IMR-90 (cell line): ENCODE results near the gene APP. TPM values are rescaled to one million over a fixed set of nuclear protein-coding genes. Genes with fewer than 3 reads are reported as not detected.

Source experiments
- ATAC-seq: fragments of 200-7000 bp; cut with Tn5 transposase; 2 replicates; pipeline ENCODE4 v1.9.1; 2020; ENCODE audit warnings: low read depth, mild to moderate bottlenecking, moderate library complexity
- BruUV-seq: library from RNA; stranded (reverse); fragments of 400-500 nt; replicated peaks from 2 replicates; lab custom pipeline; 2021; lab: Mats Ljungman, UMichigan
- CTCF ChIA-PET: fragments of 300-600 bp; formaldehyde crosslinking; extraction: SDS; loops from one replicate; lab custom pipeline; 2021; ENCODE audit warnings: antibody characterized with exemption; lab: Yijun Ruan, JAX
- POLR2A ChIA-PET: fragments of 300-600 bp; sonication (Branson Sonifier 250); formaldehyde crosslinking; loops from one replicate; lab custom pipeline; 2022; ENCODE audit warnings: antibody characterized with exemption; ENCODE audit not compliant: unreplicated experiment; lab: Charles Lee
- DNase-seq: peaks from one replicate; pipeline ENCODE4 v3.0.0; 2013
- H2AFZ ChIP-seq: replicated peaks from 2 replicates; pipeline ENCODE3; 2013; ENCODE audit warnings: low read length, mild to moderate bottlenecking; ENCODE audit not compliant: poor library complexity
- H2AK5ac ChIP-seq: 2 replicates; pipeline ENCODE4 v1.6.1; 2013; ENCODE audit warnings: low read depth, low read length, inconsistent platforms
- H2AK9ac ChIP-seq: replicated peaks from 2 replicates; pipeline ENCODE3; 2013; ENCODE audit warnings: mild to moderate bottlenecking, low read depth, low read length, moderate library complexity; ENCODE audit not compliant: poor library complexity
- H2BK120ac ChIP-seq: 2 replicates; pipeline ENCODE4 v1.6.1; 2013; ENCODE audit warnings: low read depth, low read length, inconsistent platforms
- H2BK15ac ChIP-seq: 3 replicates; pipeline ENCODE4 v1.6.1; 2013; ENCODE audit warnings: low read depth, low read length, inconsistent platforms
- H2BK20ac ChIP-seq: 2 replicates; pipeline ENCODE4 v1.6.1; 2013; ENCODE audit warnings: low read depth, mild to moderate bottlenecking, inconsistent platforms, low read length, moderate library complexity
- H2BK5ac ChIP-seq: 2 replicates; pipeline ENCODE4 v1.6.1; 2013; ENCODE audit warnings: mild to moderate bottlenecking, low read depth, low read length, inconsistent platforms; ENCODE audit not compliant: poor library complexity, severe bottlenecking
- H3K14ac ChIP-seq: replicated peaks from 2 replicates; pipeline ENCODE4 v1.6.1; 2013; ENCODE audit warnings: low read depth, low read length, inconsistent platforms
- H3K18ac ChIP-seq: 2 replicates; pipeline ENCODE4 v1.6.1; 2013; ENCODE audit warnings: low read depth, low read length, control low read depth
- H3K23ac ChIP-seq: 2 replicates; pipeline ENCODE4 v1.6.1; 2013; ENCODE audit warnings: low read depth, low read length, inconsistent platforms
- H3K27ac ChIP-seq: 2 replicates; pipeline ENCODE4 v1.5.1; 2013; ENCODE audit warnings: mild to moderate bottlenecking, control low read depth, low read length; ENCODE audit not compliant: insufficient read depth
- H3K27me3 ChIP-seq: 2 replicates; pipeline ENCODE4 v1.6.1; 2013; ENCODE audit warnings: low read length; ENCODE audit not compliant: control insufficient read depth, insufficient read depth
- H3K36me3 ChIP-seq: 2 replicates; pipeline ENCODE4 v1.6.1; 2013; ENCODE audit warnings: low read length, mixed read lengths; ENCODE audit not compliant: control insufficient read depth, insufficient read depth
- H3K4ac ChIP-seq: 2 replicates; pipeline ENCODE4 v1.6.1; 2013; ENCODE audit warnings: low read depth, low read length, inconsistent platforms
- H3K4me1 ChIP-seq: 2 replicates; pipeline ENCODE4 v1.6.1; 2013; ENCODE audit warnings: low read length, mixed read lengths; ENCODE audit not compliant: control insufficient read depth, insufficient read depth
- H3K4me2 ChIP-seq: 2 replicates; pipeline ENCODE4 v1.6.1; 2013; ENCODE audit warnings: low read depth, mild to moderate bottlenecking, control low read depth, low read length, moderate library complexity
- H3K4me3 ChIP-seq: 2 replicates; pipeline ENCODE4 v1.5.1; 2013; ENCODE audit warnings: low read depth, mild to moderate bottlenecking, control low read depth, low read length, moderate library complexity; ENCODE audit not compliant: insufficient read depth
- H3K56ac ChIP-seq: 2 replicates; pipeline ENCODE4 v1.6.1; 2013; ENCODE audit warnings: low read length, inconsistent platforms; ENCODE audit not compliant: insufficient read depth; ENCODE audit errors: extremely low read depth
- H3K79me1 ChIP-seq, 2 experiments: 2 replicates each; pipeline ENCODE4 v1.6.1; 2013; ENCODE audit warnings: low read length in 2 of 2, inconsistent platforms in 1 of 2, low read depth in 1 of 2
- H3K9ac ChIP-seq: 2 replicates; pipeline ENCODE4 v1.6.1; 2013; ENCODE audit warnings: low read depth, low read length, control low read depth
- H3K9me1 ChIP-seq: 2 replicates; pipeline ENCODE4 v1.6.1; 2013; ENCODE audit warnings: low read length, inconsistent platforms; ENCODE audit not compliant: insufficient read depth
- H3K9me3 ChIP-seq: 2 replicates; pipeline ENCODE4 v1.6.1; 2013; ENCODE audit warnings: low read length; ENCODE audit not compliant: control insufficient read depth, insufficient read depth
- H4K20me1 ChIP-seq: 2 replicates; pipeline ENCODE4 v1.6.1; 2013; ENCODE audit warnings: low read length, inconsistent platforms; ENCODE audit not compliant: insufficient read depth
- H4K5ac ChIP-seq: 2 replicates; pipeline ENCODE4 v1.6.1; 2013; ENCODE audit warnings: mild to moderate bottlenecking, low read depth, low read length, control low read depth
- H4K8ac ChIP-seq, 2 experiments: 2 replicates each; pipeline ENCODE4 v1.6.1; 2013; ENCODE audit warnings: low read depth in 2 of 2, low read length in 2 of 2, control low read depth in 1 of 2, inconsistent platforms in 1 of 2
- H4K91ac ChIP-seq: 2 replicates; pipeline ENCODE4 v1.6.1; 2013; ENCODE audit warnings: low read depth, low read length, inconsistent platforms; ENCODE audit not compliant: insufficient read depth
- CEBPB ChIP-seq: IDR thresholded peaks from 2 replicates; pipeline ENCODE4 v1.6.1; 2012; ENCODE audit warnings: low read depth, low read length, improper control_type of control experiment
- MAFK ChIP-seq: IDR thresholded peaks from 2 replicates; pipeline ENCODE4 v1.6.1; 2012; ENCODE audit warnings: low read depth, low read length, improper control_type of control experiment
- WGBS, 2 experiments: methylation state at CpG; one replicate each; pipeline versions ENCODE4 v1.1.5 to v1.1.7; 2013; ENCODE audit warnings: missing lambda C conversion rate in 2 of 2; ENCODE audit not compliant: insufficient read length in 1 of 2; ENCODE audit errors: extremely low coverage in 2 of 2; 5-methylcytosine and 5-hydroxymethylcytosine counted together
- dilution Hi-C: fragments of 300-500 bp; cut with HindIII; formaldehyde crosslinking; loops from one replicate; pipeline ENCODE4 v1.14.3; 2018; ENCODE audit warnings: low sequenced_read_pairs; ENCODE audit not compliant: unreplicated experiment
- in situ Hi-C: fragments of 300-500 bp; cut with MboI; formaldehyde crosslinking; loops from 3 replicates; pipeline ENCODE4 v1.14.3; 2019; ENCODE audit warnings: low sequenced_read_pairs, inconsistent platforms, mixed read lengths
- intact Hi-C: fragments of 100-400 bp; cut with micrococcal nuclease; formaldehyde crosslinking; loops from 2 replicates; pipeline ENCODE4 v1.10.0; 2022
- polyA plus RNA-seq, 3 experiments: library from polyadenylated mRNA; depleted of rRNA; stranded (reverse); fragments of >200 nt; gene quantifications; 2 replicates each; pipeline ENCODE4 v1.2.3, GENCODE V29; 2012; ENCODE audit warnings: low replicate concordance in 1 of 3
- total RNA-seq: library from RNA; depleted of rRNA; stranded (reverse); fragments of >200 nt; gene quantifications from 2 replicates; pipeline ENCODE4 v1.2.3, GENCODE V29; 2012

The APP gene
- total and polyA plus RNA-seq, 2 of the 4 experiments (the other 2 are of a cell fraction) = 191 to 530 TPM

- no peak for TF ChIP-seq MAFK
Measured at GRCh38 chr21:25997788-25998611, 172.6 kb downstream of the APP start (continued).

DNA sequence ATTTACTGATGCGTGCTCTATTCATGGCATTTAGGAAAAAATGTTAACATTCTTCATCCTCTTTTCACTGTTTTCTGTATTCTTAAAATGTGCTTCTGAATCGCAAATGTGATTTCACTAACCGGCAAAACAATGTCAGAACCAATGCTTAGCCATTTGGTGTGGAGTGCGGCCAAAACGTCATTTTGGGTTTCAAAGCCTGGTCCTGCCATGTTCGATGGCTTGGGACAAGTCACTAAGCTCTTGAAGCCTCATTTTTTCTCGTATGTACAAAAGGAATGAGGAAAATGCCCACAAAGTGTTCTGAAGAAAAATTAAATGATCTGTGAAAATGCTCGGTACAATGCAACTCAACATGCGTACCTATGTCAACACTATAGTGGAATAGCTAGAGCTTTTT, 175.3 kb downstream of the APP start:
- DNase-seq (no peak), ATAC-seq (no peak)
- dilution Hi-C loops (no loop called here), in situ Hi-C loops (no loop called here), intact Hi-C loops (no loop called here)
- no peak overlapping the region for H3K18ac ChIP-seq
- no peaks in the 10 kb centered on the region for H4K20me1 ChIP-seq
- WGBS, 2 experiments = 85% methylated on average over 5 of the region's 9 CpGs; no CpG with 5 or more reads in 1 of the 2 experiments
- no peak overlapping the region for H2AK9ac ChIP-seq
- no peaks in the 10 kb centered on the region for H3K9me3 ChIP-seq
- no TSS peak for BruUV-seq
- no peak overlapping the region for H2BK120ac ChIP-seq
- H2BK15ac ChIP-seq = no peak overlapping the region
- H3K4ac ChIP-seq = no peak overlapping the region
- no peaks in the 10 kb centered on the region for H3K4me1 ChIP-seq
- no peak overlapping the region for H3K14ac ChIP-seq
- H4K8ac ChIP-seq = no peak overlapping the region
- 0 out of 2 replicates have a peak, but pooled peaks cover 3% of the 10 kb centered on the region for H3K9me1 ChIP-seq
- CTCF ChIA-PET = interaction anchor here (0.5 kb wide), 1 partner anchor 357 kb away, joined by 3 read pairs; no protein-coding TSS in a partner anchor
- no peak overlapping the region for H2AK5ac ChIP-seq
- H2AFZ ChIP-seq = no peak overlapping the region
- no peak overlapping the region for H2BK5ac ChIP-seq
- H3K27ac ChIP-seq = no peak overlapping the region
- H2BK20ac ChIP-seq = no peak overlapping the region
- no peak for TF ChIP-seq CEBPB
- H3K4me3 ChIP-seq = no peak overlapping the region
- H3K4me2 ChIP-seq = no peak overlapping the region
- no peak overlapping the region for H3K23ac ChIP-seq
- POLR2A ChIA-PET = no interaction called here
- H3K56ac ChIP-seq = no peak overlapping the region
- H3K79me1 ChIP-seq = peaks cover 4 to 7% of the 10 kb centered on the region in 2 experiments; a peak in 2 of 4 replicates
- no peaks in the 10 kb centered on the region for H3K27me3 ChIP-seq
- H3K9ac ChIP-seq = no peak overlapping the region
- no peak overlapping the region for H4K5ac ChIP-seq
- peaks cover 10% of the 10 kb centered on the region for H3K36me3 ChIP-seq
- H4K91ac ChIP-seq = no peak overlapping the region
